Body of pancreas (tissue), 4 donors: ENCODE data around the gene P2RY6. TPM values are rescaled to one million over a fixed set of nuclear protein-coding genes. Genes with fewer than 3 reads are reported as not detected.

ENCODE experiments used
- ATAC-seq: fragments of 150-250 bp; one replicate; pipeline ENCODE4 v1.9.1; 2016
- DNase-seq, 4 donors: peaks; one replicate each; pipeline ENCODE4 v3.0.0-alpha.2; 2019
- H3K27ac ChIP-seq, 4 donors: fragments of 200-600 bp; sonication (generic); 1 replicate in 3 of 4; 2 replicates in 1 of 4; pipeline versions ENCODE4 v1.5.1 to v1.6.1; 2016 to 2019; ENCODE audit warnings: mild to moderate bottlenecking in 1 of 4, mixed read lengths in 1 of 4, moderate library complexity in 1 of 4
- H3K27me3 ChIP-seq, 2 donors: fragments of 200-600 bp; sonication (generic); one replicate each; pipeline ENCODE4 v1.6.0; 2016; ENCODE audit warnings: mild to moderate bottlenecking in 1 of 2
- H3K36me3 ChIP-seq, 2 donors: fragments of 200-600 bp; sonication (generic); replicated peaks in 1 of 2; 2 replicates each; pipeline ENCODE4 v1.5.1; 2016; ENCODE audit warnings: low read depth in 2 of 2; ENCODE audit not compliant: insufficient read depth in 1 of 2
- H3K4me1 ChIP-seq: fragments of 200-600 bp; sonication (generic); one replicate; pipeline ENCODE4 v1.6.0; 2016
- H3K4me3 ChIP-seq, 2 donors: fragments of 200-600 bp; sonication (generic); 1 replicate in 1 of 2; 2 replicates in 1 of 2; pipeline ENCODE4 v1.5.1; 2016 to 2019
- H3K9me3 ChIP-seq, 3 donors: fragments of 200-600 bp; sonication (generic); 1 replicate in 2 of 3; 2 replicates in 1 of 3; pipeline ENCODE4 v1.5.1; 2016
- CTCF ChIP-seq, 7 experiments: fragments of 450-650 bp in 4 of 7; fragments of 200-600 bp in 3 of 7; sonication (generic) in 3 of 7; IDR thresholded peaks; one replicate each; pipeline ENCODE4 v1.5.1; 2016 to 2019; ENCODE audit warnings: antibody characterized with exemption in 7 of 7
- POLR2A ChIP-seq, 3 donors: fragments of 450-650 bp; IDR thresholded peaks; one replicate each; pipeline ENCODE4 v1.6.1; 2016; ENCODE audit warnings: antibody characterized with exemption in 3 of 3, mild to moderate bottlenecking in 2 of 3
- WGBS, 2 donors: methylation state at CpG; one replicate each; pipeline ENCODE4 v1.1.5; 2017; 5-methylcytosine and 5-hydroxymethylcytosine counted together
- intact Hi-C: fragments of 100-400 bp; cut with DNase I; formaldehyde crosslinking; loops from one replicate; pipeline ENCODE4 v1.15.1; 2023
- total RNA-seq, 2 donors: library from RNA; depleted of rRNA; stranded (reverse); fragments of >200 nt; gene quantifications; one replicate each; pipeline ENCODE4 v1.1.0, GENCODE V29; 2016

P2RY6 gene
- total RNA-seq, 2 donors from 2014 or later = not detected

GRCh38 chr11:73293356-73293936 lies 21.3 kb downstream of the P2RY6 start:
- H3K36me3 ChIP-seq = no peaks in the 10 kb centered on the region
- H3K4me3 ChIP-seq = no peak overlapping the region
- 70 to 100% methylated on average over 1 to 4 of the region's 4 CpGs for WGBS, 2 donors
- DNase-seq (no peak), ATAC-seq (no peak)
- H3K27ac ChIP-seq = no peak overlapping the region
- peaks cover 7% of the 10 kb centered on the region for H3K4me1 ChIP-seq
- no peaks in the 10 kb centered on the region for H3K9me3 ChIP-seq
- intact Hi-C loops = loop anchor here (10.0 kb wide), 1 partner anchor 101 kb away; no protein-coding TSS in a partner anchor
- no peaks in the 10 kb centered on the region for H3K27me3 ChIP-seq
- TF ChIP-seq POLR2A (IDR thresholded peaks at IDR 0.05) = no peak
- no peak for TF ChIP-seq CTCF (IDR thresholded peaks at IDR 0.05)

GRCh38 chr11:73294604-73295003 lies 22.5 kb downstream of the P2RY6 start:
- Histone ChIP-seq H3K27me3 (no peaks in the 10 kb centered on the region), H3K27ac (no peak overlapping the region), H3K4me1 (peaks cover under 1% of the 10 kb centered on the region), H3K9me3 (no peaks in the 10 kb centered on the region), H3K36me3 (no peaks in the 10 kb centered on the region), H3K4me3 (no peak overlapping the region)
- ATAC-seq (no peak), DNase-seq (no peak)
- TF ChIP-seq POLR2A (IDR thresholded peaks at IDR 0.05) (no peak), CTCF (IDR thresholded peaks at IDR 0.05) (no peak)
- intact Hi-C loops = loop anchor here (5.0 to 10.0 kb wide), 2 partner anchors 38 to 100 kb away; no protein-coding TSS in a partner anchor

GRCh38 chr11:73295241-73295995 lies 23.3 kb downstream of the P2RY6 start:
- Histone ChIP-seq H3K27me3 (no peaks in the 10 kb centered on the region), H3K9me3 (no peaks in the 10 kb centered on the region), H3K27ac (no peak overlapping the region), H3K36me3 (no peaks in the 10 kb centered on the region), H3K4me1 (no peaks in the 10 kb centered on the region), H3K4me3 (no peak overlapping the region)
- TF ChIP-seq POLR2A (IDR thresholded peaks at IDR 0.05) (no peak), CTCF (IDR thresholded peaks at IDR 0.05) (peak; percentile 62 to 83 (median 73))
- ATAC-seq (peak; percentile 62), DNase-seq (peak; percentile 57 to 71 (median 64))
- WGBS, 2 donors = 30 to 34% methylated on average over 9 to 12 of the region's 12 CpGs
- intact Hi-C loops = loop anchor here (5.0 to 10.0 kb wide), 2 partner anchors 37 to 99 kb away; no protein-coding TSS in a partner anchor

GRCh38 chr11:73295996-73296318 lies 23.8 kb downstream of the P2RY6 start:
- intact Hi-C loops = loop anchor here (5.0 to 10.0 kb wide), 2 partner anchors 36 to 99 kb away; no protein-coding TSS in a partner anchor
- Histone ChIP-seq H3K4me3 (no peak overlapping the region), H3K27me3 (no peaks in the 10 kb centered on the region), H3K4me1 (no peaks in the 10 kb centered on the region), H3K9me3 (no peaks in the 10 kb centered on the region), H3K36me3 (no peaks in the 10 kb centered on the region), H3K27ac (no peak overlapping the region)
- ATAC-seq = no peak
- WGBS, 2 donors = 56 to 72% methylated on average over 3 of the region's 3 CpGs
- TF ChIP-seq CTCF (IDR thresholded peaks at IDR 0.05) (no peak), POLR2A (IDR thresholded peaks at IDR 0.05) (no peak)
- DNase-seq = no peak
